NCI-H2227 treated with DMSO at 0.1 percent for 48 hours (cell line): ENCODE measurements around the gene TUBGCP2.

ENCODE experiments used
- DNase-seq: peaks from one replicate; lab custom pipeline; 2025; lab: John Stamatoyannopoulos, UW

Gene TUBGCP2

GRCh38 chr10:133230044-133230361 is 78.7 kb downstream of the TUBGCP2 start, which contains the start of gene UTF1:
TSS of gene UTF1 (plus strand) at chr10:133230217. CDS start at chr10:133230289, 72 bp downstream.
- DNase-seq = no peak

- DNase-seq = no peak
Measured at GRCh38 chr10:133229265-133230043, 79.2 kb downstream of the TUBGCP2 start.
